Activated gamma-delta T cell (primary cell): ENCODE results near the gene FARP1.

Experiments
- DNase-seq: peaks from one replicate; lab custom pipeline; 2025; lab: John Stamatoyannopoulos, UW

Gene FARP1

DNA sequence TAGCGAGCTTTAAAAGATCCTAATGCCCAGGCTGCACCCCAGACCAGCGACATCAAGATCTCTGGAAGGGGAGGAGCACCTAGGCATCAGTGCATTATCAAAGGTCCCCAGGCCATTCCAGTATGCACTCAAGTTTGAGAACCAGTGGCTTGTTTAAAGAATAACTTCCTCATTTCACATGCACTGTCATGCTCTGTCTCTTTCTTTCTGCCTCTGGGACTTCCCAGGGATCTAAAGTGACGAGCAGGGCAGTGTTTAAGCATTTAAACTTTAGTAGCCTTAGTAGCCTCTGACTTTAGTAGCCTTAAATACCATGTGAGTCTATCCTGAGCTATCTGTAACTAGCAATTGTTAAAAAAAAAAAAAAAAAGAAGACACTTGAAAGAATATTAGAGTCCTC lies 8.9 kb upstream of the FARP1 start:
- DNase-seq: no peak

DNA sequence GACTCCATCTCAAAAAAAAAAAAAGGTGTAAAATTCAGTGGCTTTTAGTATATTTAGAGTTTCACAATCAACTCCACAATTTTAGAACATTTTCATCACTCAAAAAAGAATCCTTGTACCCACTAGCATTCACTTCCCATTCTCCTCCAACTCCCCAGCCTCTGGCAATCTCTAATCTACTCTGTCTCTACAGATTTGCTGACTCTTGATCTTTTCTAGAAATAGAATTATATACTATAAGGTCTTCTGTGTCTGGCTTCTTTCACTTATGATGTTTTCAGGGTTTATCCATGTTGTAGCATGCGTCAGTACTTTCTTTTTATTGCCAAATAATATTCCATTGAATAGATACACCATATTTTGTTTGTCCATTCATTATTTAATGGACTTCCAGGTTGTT lies 8.0 kb upstream of the FARP1 start:
- no peak for DNase-seq

- DNase-seq: no peak
Measured at GRCh38 chr13:98141091-98141490, 1.8 kb upstream of the FARP1 start.

GRCh38 chr13:98141509-98142379 lies 1.1 kb upstream of the FARP1 start:
- no peak for DNase-seq

DNA sequence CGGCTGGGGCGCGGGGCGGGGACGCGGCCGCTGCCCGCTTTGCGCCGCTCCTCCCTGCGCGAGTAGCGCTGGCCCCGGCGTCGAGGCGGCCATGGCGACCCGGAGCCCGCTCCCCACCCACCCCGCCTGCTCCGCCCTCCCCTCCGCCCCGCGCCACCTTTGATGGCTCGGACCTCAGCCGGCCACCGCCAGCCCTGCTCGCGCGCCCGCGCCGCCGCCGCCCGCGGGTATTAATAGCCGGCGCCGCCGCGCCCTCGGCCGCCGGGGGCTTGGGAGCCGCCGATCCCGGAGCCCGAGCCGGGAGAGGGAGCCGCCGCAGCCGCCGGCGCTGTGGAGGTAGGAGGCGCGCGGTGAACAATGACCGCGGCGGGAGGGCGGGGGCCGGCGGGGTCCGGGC lies 261 bp downstream of the FARP1 start:
- DNase-seq: no peak

GRCh38 chr13:98143601-98144026 lies 720 bp downstream of the FARP1 start:
- no peak for DNase-seq

DNA sequence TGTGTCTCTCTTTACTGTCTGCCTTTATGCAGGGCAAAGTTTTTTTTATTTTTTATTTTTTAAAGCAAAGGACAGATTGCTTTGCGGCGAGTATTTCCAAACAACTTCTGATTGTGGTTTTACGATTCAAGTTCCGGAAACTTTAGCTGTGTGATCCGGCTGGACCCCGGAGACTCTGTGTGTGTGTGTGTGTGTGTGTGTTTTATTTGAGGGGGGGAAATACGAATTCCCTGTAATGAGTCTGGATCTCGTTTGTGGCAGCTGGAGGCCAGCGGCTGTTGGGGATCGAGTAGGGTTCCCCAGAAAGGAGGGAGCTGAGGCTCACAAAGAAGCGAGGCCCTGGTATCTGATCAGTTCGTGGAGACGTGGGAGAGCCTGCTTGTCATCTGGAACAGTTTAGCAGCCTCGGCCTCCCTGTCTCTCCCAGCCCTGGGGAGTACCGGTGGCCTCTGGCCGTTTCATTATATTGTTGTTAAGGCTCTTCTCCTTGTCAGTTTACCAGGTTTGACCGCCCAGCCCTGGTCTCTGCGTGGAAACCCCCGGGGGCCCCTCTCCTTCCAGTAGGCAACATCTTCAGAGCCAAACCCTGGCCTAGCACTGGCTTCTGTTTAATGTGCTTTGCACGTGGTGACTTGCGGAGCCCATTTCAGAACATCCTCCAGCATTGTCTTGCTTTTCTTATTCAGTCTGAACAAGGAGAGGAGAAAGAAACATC lies 1.3 kb downstream of the FARP1 start:
- DNase-seq: no peak

GRCh38 chr13:98144801-98145350 lies 2.0 kb downstream of the FARP1 start:
- no peak for DNase-seq

DNA sequence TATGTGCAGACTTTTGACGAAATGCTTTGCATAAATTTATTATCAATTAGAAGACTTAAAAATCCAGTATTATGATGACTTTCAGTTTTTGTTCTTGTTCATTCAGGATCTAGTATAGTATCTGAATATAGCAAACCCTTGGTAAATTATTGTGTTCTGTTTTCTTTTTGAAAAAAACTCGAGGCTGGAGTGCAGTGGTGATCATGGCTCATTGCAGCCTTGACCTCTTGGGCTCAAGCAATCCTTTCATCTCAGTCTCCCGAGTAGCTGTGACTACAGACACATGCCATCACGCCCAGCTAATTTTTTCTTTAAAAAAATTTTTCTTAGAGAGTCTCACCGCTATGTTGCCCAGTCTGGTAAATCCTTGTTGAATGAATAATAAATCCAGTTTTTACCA lies 4.6 kb downstream of the FARP1 start:
- DNase-seq: no peak

- DNase-seq: no peak
Measured at GRCh38 chr13:98150832-98151479, 8.1 kb downstream of the FARP1 start.

GRCh38 chr13:98155475-98156109 lies 12.7 kb downstream of the FARP1 start:
- no peak for DNase-seq

DNA sequence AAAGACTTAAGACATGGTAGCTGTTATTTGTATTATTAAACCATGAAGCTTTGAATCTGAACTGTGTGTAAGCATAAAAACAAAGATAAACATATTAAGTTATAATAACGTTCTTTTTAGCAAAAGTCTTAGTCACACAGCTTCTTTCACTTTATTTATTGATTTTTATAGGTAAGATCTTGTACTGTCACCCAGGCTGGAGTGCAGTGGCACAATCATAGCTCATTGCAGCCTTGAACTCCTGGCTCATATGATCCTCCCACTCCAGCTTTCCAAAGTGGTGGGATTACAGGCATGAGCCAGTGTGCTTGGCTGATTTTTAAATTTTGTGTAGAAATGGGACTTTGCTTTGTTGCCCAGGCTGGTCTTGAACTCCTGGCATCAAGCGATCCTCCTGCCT lies 13.4 kb downstream of the FARP1 start:
- no peak for DNase-seq

DNA sequence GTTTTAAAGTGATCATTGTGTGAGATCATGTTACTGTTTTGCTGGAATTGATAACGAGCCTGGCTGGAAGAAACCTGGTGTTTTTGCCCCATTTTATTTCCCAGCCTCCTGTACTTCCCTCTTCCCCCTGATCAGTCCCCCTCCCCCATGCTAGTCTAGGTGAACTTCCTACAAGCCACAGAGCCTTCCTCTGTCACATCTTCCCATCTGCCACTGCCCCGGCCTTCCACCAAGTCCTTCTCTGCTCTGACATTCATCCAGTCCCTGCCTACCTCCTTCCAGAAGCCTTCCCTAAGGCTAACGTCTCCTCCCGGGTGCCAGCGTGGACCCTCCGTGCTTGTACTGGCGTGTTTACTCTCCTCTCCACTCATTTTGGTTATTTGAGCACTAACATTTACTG lies 14.3 kb downstream of the FARP1 start:
- no peak for DNase-seq

DNA sequence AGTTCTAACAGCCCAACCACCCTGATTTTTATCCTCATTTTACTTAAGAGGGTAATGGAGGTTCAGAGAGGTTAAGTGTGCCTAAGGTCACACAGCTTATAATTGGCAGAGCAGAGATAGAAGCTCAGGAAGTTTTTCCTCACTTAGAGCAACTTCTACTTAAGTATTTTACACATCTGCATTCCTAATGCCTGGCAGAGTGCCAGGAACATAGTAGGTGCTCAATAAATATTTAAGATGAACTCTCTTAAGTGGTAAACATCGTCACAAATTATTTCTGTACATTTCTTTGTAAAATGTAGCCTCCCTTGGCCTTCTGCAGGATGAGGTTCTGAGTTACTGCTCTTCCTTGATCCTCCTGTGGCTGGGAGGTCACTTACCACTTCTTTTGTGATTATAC lies 14.7 kb downstream of the FARP1 start:
- DNase-seq: no peak

DNA sequence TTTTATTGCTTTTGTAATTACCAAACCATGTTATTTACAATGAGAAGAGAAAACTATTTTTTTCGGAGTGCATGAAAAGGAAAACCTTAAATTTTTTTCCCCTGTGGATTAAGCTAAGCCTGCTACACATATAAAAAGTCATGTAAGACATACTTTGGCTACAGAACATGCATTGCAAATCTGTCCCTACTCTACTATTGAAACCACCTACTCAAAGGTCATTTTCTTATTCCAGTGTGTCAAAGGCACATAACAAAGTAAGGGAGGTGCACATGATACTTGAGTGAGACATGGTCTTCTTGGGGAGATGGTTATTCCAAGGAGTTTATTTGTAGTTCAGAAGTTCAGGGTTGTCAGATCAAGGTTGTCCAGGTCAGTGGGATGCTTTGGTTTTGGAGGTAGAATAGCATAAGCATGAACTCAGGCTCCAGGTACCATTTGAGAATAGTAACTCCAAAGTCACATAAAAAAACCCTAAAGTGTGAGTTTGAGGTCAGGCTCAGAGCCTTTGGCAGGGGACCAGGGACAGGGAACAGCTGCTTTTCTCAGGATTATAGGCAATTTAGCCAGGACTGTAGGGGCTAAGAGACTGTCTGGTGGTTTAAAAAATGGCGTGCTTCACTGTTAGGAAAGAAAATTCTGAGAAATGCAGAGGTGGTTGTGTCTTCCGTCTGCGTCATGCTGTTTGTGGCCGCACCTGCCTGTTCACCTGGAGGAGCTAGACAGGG lies 15.4 kb downstream of the FARP1 start:
- no peak for DNase-seq

GRCh38 chr13:98162935-98163334 lies 20.0 kb downstream of the FARP1 start:
- DNase-seq: no peak

- no peak for DNase-seq
Measured at GRCh38 chr13:98169331-98169730, 26.4 kb downstream of the FARP1 start.

- DNase-seq: no peak
Measured at GRCh38 chr13:98171900-98172589, 29.2 kb downstream of the FARP1 start.

- DNase-seq: no peak
Measured at GRCh38 chr13:98172590-98173422, 29.9 kb downstream of the FARP1 start.
